Peyer's patch (tissue), 4 donors: ENCODE data around the gene IRAK1.

Experiments
- POLR2A ChIP-seq, 2 donors: fragments of 450-650 bp; IDR thresholded peaks; one replicate each; pipeline ENCODE4 v1.5.1; 2017; ENCODE audit warnings: antibody characterized with exemption in 2 of 2, mild to moderate bottlenecking in 2 of 2, moderate library complexity in 2 of 2
- TF ChIP-seq, protein P1 (sequence below), 6 experiments: fragments of 450-650 bp in 4 of 6; fragments of 200-600 bp in 2 of 6; sonication (generic) in 1 of 6; IDR thresholded peaks; one replicate each; pipeline ENCODE4 v1.5.1; 2017 to 2019; ENCODE audit warnings: antibody characterized with exemption in 6 of 6, mild to moderate bottlenecking in 3 of 6, moderate library complexity in 1 of 6

DNA sequence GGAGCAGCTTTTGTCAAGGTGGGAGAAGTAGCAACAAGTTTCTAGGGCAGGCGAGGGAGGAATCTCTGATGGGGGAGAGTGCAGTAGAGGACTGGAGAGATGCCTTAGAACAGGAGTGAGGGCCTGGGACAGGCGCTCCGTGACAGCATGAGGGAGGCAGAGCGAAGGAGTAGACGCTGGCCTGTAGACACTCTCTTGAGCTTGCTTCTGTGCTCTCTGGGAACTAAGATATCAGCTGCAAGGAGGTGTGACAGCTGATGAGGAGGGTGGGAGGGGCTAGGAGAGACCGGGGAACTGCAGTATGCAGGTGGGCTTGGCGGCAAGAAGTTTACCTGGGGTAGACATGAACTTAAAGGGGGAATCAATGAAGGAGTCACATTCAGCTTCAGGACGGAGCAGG lies 42.1 kb upstream of the IRAK1 start:
- TF ChIP-seq, protein P1, sequence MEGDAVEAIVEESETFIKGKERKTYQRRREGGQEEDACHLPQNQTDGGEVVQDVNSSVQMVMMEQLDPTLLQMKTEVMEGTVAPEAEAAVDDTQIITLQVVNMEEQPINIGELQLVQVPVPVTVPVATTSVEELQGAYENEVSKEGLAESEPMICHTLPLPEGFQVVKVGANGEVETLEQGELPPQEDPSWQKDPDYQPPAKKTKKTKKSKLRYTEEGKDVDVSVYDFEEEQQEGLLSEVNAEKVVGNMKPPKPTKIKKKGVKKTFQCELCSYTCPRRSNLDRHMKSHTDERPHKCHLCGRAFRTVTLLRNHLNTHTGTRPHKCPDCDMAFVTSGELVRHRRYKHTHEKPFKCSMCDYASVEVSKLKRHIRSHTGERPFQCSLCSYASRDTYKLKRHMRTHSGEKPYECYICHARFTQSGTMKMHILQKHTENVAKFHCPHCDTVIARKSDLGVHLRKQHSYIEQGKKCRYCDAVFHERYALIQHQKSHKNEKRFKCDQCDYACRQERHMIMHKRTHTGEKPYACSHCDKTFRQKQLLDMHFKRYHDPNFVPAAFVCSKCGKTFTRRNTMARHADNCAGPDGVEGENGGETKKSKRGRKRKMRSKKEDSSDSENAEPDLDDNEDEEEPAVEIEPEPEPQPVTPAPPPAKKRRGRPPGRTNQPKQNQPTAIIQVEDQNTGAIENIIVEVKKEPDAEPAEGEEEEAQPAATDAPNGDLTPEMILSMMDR (IDR thresholded peaks at IDR 0.05), result no peak
- no peak for TF ChIP-seq POLR2A (IDR thresholded peaks at IDR 0.05)
